Measurements from ENCODE around the gene PIK3C2G. TPM values are rescaled to one million over a fixed set of nuclear protein-coding genes. Genes with fewer than 3 reads are reported as not detected.

Gene PIK3C2G
- total and polyA plus RNA-seq, 10 of the 15 experiments (the other 5 are each of a cell fraction or from before 2014, with no cell fraction given), result not detected

- H3K27ac ChIP-seq (ENCODE audit: control insufficient read depth, insufficient read depth), result no peak overlapping the region
- no peak for FAIRE-seq
- no peak for ATAC-seq
- no peaks in the 10 kb centered on the region for H3K27me3 ChIP-seq (replicated peaks in 1 of 2; ENCODE audit: control insufficient read depth in 2 of 2, insufficient read depth in 2 of 2, low read length in 1 of 2)
- DNase-seq (ENCODE audit: low read depth, low spot score), result no peak
- CTCF ChIA-PET, result no interaction called here
- no peaks in the 10 kb centered on the region for H4K20me1 ChIP-seq (ENCODE audit: control insufficient read depth, insufficient read depth)
- in situ Hi-C loops (cut with MboI), result no loop called here
- no peaks in the 10 kb centered on the region for H3K4me1 ChIP-seq (ENCODE audit: control insufficient read depth, insufficient read depth, low read length)
- H2AFZ ChIP-seq (ENCODE audit: control insufficient read depth, low read depth, low read length), result no peak overlapping the region
- RAD21 ChIA-PET (ENCODE audit: unreplicated experiment), result no interaction called here
- no peak overlapping the region for H3K9ac ChIP-seq (ENCODE audit: control insufficient read depth, insufficient read depth, low read length)
- POLR2A ChIA-PET, result no interaction called here
- no peaks in the 10 kb centered on the region for H3K36me3 ChIP-seq (ENCODE audit: control insufficient read depth in 2 of 2, insufficient read depth in 2 of 2, low read length in 1 of 2)
- SMC1A ChIA-PET (ENCODE audit: uncharacterized antibody, unreplicated experiment), result no interaction called here
- TF ChIP-seq ZNF24 (IDR thresholded peaks at IDR 0.05) (no peak), ZNF217 (IDR thresholded peaks at IDR 0.05) (no peak), NBN (IDR thresholded peaks at IDR 0.05) (no peak), E2F4 (IDR thresholded peaks at IDR 0.05; ENCODE audit: low read depth, low read length) (no peak), EGR1 (IDR thresholded peaks at IDR 0.05; ENCODE audit: borderline replicate concordance in 1 of 2, low read depth in 2 of 2, low read length in 2 of 2) (no peak), EED (IDR thresholded peaks at IDR 0.05; ENCODE audit: low read depth) (no peak), ZBTB33 (IDR thresholded peaks at IDR 0.05) (no peak), TCF3 (IDR thresholded peaks at IDR 0.05; ENCODE audit: borderline replicate concordance, insufficient read depth, low read depth, low read length) (no peak), BRCA1 (IDR thresholded peaks at IDR 0.05; ENCODE audit: low read depth, low read length) (no peak), IRF5 (IDR thresholded peaks at IDR 0.05; ENCODE audit: borderline replicate concordance) (no peak), MEF2B (IDR thresholded peaks at IDR 0.05; ENCODE audit: partially characterized antibody, poor library complexity, severe bottlenecking) (no peak), CREB1 (IDR thresholded peaks at IDR 0.05; ENCODE audit: low read depth) (no peak), USF2 (IDR thresholded peaks at IDR 0.05; ENCODE audit: borderline replicate concordance, low read depth, low read length) (no peak), RELA (IDR thresholded peaks at IDR 0.05; ENCODE audit: borderline replicate concordance, partially characterized antibody) (no peak)
- H3K79me2 ChIP-seq (ENCODE audit: control insufficient read depth, insufficient read depth, low read length), result no peaks in the 10 kb centered on the region
- no peak overlapping the region for H3K4me3 ChIP-seq
- H3K9me3 ChIP-seq (replicated peaks; ENCODE audit: control insufficient read depth, insufficient read depth, low read length), result no peaks in the 10 kb centered on the region
- H3K4me2 ChIP-seq (ENCODE audit: control insufficient read depth, insufficient read depth), result no peak overlapping the region
- intact Hi-C loops (cut with micrococcal nuclease; ENCODE audit: unreplicated experiment), result no loop called here
- BruUV-seq (replicated peaks), result no TSS peak
Measured at GRCh38 chr12:18652596-18652995, 391.3 kb downstream of the PIK3C2G start.

Data from GM12878 (cell line).